CD8-positive, alpha-beta memory T cell (primary cell): ENCODE results near the gene TM9SF2. TPM values are rescaled to one million over a fixed set of nuclear protein-coding genes. Genes with fewer than 3 reads are reported as not detected.
A peak's percentile ranks its signal among the peaks of the same experiment; 100 is the strongest.

Source experiments
- CTCF ChIA-PET: fragments of 350-600 bp; sonication (Branson Sonifier 250); formaldehyde crosslinking; loops from one replicate; lab custom pipeline; 2021; ENCODE audit warnings: antibody characterized with exemption; lab: Charles Lee
- POLR2A ChIA-PET: fragments of 350-600 bp; sonication (Branson Sonifier 250); formaldehyde crosslinking; loops from one replicate; lab custom pipeline; 2021; ENCODE audit warnings: antibody characterized with exemption; lab: Charles Lee
- DNase-seq, 5 donors: peaks; one replicate each; pipeline versions ENCODE4 v3.0.0 to v3.0.0-alpha.2; 2020 to 2022; ENCODE audit warnings: mixed read lengths in 1 of 5
- H3K27ac ChIP-seq: one replicate; pipeline ENCODE4 v1.7.0; 2013; ENCODE audit warnings: low read depth, mild to moderate bottlenecking, low read length, moderate library complexity
- H3K27me3 ChIP-seq: 2 replicates; pipeline ENCODE4 v1.7.0; 2013; ENCODE audit warnings: low read length, mild to moderate bottlenecking; ENCODE audit not compliant: insufficient read depth, poor library complexity, severe bottlenecking
- H3K36me3 ChIP-seq: 2 replicates; pipeline ENCODE4 v1.7.0; 2013; ENCODE audit warnings: mild to moderate bottlenecking, low read length, moderate library complexity; ENCODE audit not compliant: insufficient read depth
- H3K4me1 ChIP-seq: 2 replicates; pipeline ENCODE4 v1.7.0; 2013; ENCODE audit warnings: mild to moderate bottlenecking, low read length, moderate library complexity; ENCODE audit not compliant: insufficient read depth
- H3K4me3 ChIP-seq: 2 replicates; pipeline ENCODE4 v1.7.0; 2013; ENCODE audit warnings: mild to moderate bottlenecking, low read length
- H3K9me3 ChIP-seq: 2 replicates; pipeline ENCODE4 v1.7.0; 2013; ENCODE audit warnings: mild to moderate bottlenecking, low read length
- H3K27ac Mint-ChIP-seq, 8 donors: one replicate each; pipeline ENCODE4 v1.8.0; 2020 to 2021; ENCODE audit warnings: mixed read lengths in 8 of 8, mild to moderate bottlenecking in 6 of 8, inconsistent platforms in 3 of 8, moderate library complexity in 3 of 8
- H3K27me3 Mint-ChIP-seq, 2 donors: one replicate each; pipeline ENCODE4 v1.8.0; 2020 to 2021; ENCODE audit warnings: mixed read lengths in 2 of 2, mild to moderate bottlenecking in 1 of 2, moderate library complexity in 1 of 2
- H3K36me3 Mint-ChIP-seq, 3 donors: one replicate each; pipeline ENCODE4 v1.8.0; 2020 to 2021; ENCODE audit warnings: mixed read lengths in 3 of 3, inconsistent platforms in 1 of 3, mild to moderate bottlenecking in 1 of 3
- H3K4me1 Mint-ChIP-seq, 3 donors: one replicate each; pipeline ENCODE4 v1.8.0; 2020 to 2021; ENCODE audit warnings: mixed read lengths in 3 of 3, inconsistent platforms in 1 of 3, mild to moderate bottlenecking in 1 of 3
- H3K4me3 Mint-ChIP-seq, 7 donors: one replicate each; pipeline ENCODE4 v1.8.0; 2020 to 2021; ENCODE audit warnings: mixed read lengths in 7 of 7, mild to moderate bottlenecking in 6 of 7, moderate library complexity in 4 of 7, inconsistent platforms in 2 of 7
- H3K9me3 Mint-ChIP-seq, 5 donors: one replicate each; pipeline ENCODE4 v1.8.0; 2020 to 2022; ENCODE audit warnings: mixed read lengths in 5 of 5, mild to moderate bottlenecking in 3 of 5, moderate library complexity in 2 of 5, inconsistent platforms in 1 of 5
- polyA plus RNA-seq: library from polyadenylated mRNA; unstranded; fragments of 300-500 nt; fragmentation: Illumina TruSeq; gene quantifications from one replicate; pipeline ENCODE4 v1.2.3, GENCODE V29; 2021
- total RNA-seq, 2 experiments: library from RNA; stranded (reverse); gene quantifications; one replicate each; pipeline ENCODE4 v1.2.3, GENCODE V29; 2021

The TM9SF2 gene
- total and polyA plus RNA-seq, 3 experiments from 2014 or later: 81.3 to 96.0 (median 88.0) TPM

GRCh38 chr13:99507054-99507453, 5.8 kb downstream of the TM9SF2 start:
- no peak overlapping the region for H3K27ac ChIP-seq
- H3K9me3 Mint-ChIP-seq: peaks cover 0 to 3% (median 0%) of the 10 kb centered on the region in 5 donors

GRCh38 chr13:99507551-99507950, 6.3 kb downstream of the TM9SF2 start:
- Mint-ChIP-seq H3K27ac (peak overlapping the region in 4 of 8 donors; percentile 5 to 23 (median 10)), H3K4me3 (peak overlapping the region in 1 of 7 donors; percentile 6), H3K9me3 (peaks cover 0 to 3% (median 0%) of the 10 kb centered on the region in 5 donors), H3K27me3 (no peaks in the 10 kb centered on the region), H3K36me3 (peaks cover 12 to 45% (median 28%) of the 10 kb centered on the region in 3 donors), H3K4me1 (peaks cover 72 to 93% (median 89%) of the 10 kb centered on the region in 3 donors)
- H3K27me3 ChIP-seq: no peaks in the 10 kb centered on the region
- H3K4me1 ChIP-seq: peaks cover 60% of the 10 kb centered on the region
- ChIA-PET POLR2A (no interaction called here), CTCF (interaction anchor here (0.6 to 3.6 kb wide), 5 partner anchors 10 to 238 kb away, joined by 3 to 10 read pairs (median 5); no protein-coding TSS in a partner anchor)
- H3K27ac ChIP-seq: no peak overlapping the region
- H3K9me3 ChIP-seq: no peaks in the 10 kb centered on the region
- H3K4me3 ChIP-seq: no peak overlapping the region
- no peak for DNase-seq
- H3K36me3 ChIP-seq: peaks cover 15% of the 10 kb centered on the region

More at GRCh38 chr13:99507054-99507453, 5.8 kb downstream of the TM9SF2 start:
- H3K9me3 ChIP-seq: no peaks in the 10 kb centered on the region
- peak overlapping the region in 3 of 8 donors; percentile 11 to 40 (median 31) for H3K27ac Mint-ChIP-seq
- H3K27me3 Mint-ChIP-seq: no peaks in the 10 kb centered on the region
- ChIA-PET CTCF (interaction anchor here (0.9 to 3.6 kb wide), 4 partner anchors 10 to 237 kb away, joined by 3 to 10 read pairs (median 5); no protein-coding TSS in a partner anchor), POLR2A (interaction anchor here (1.0 kb wide), 1 partner anchor 11 kb away, joined by 3 read pairs; no protein-coding TSS in a partner anchor)
- peaks cover 15% of the 10 kb centered on the region for H3K36me3 ChIP-seq
- no peaks in the 10 kb centered on the region for H3K27me3 ChIP-seq
- peaks cover 12 to 47% (median 26%) of the 10 kb centered on the region in 3 donors for H3K36me3 Mint-ChIP-seq
- H3K4me1 ChIP-seq: peaks cover 65% of the 10 kb centered on the region
- H3K4me3 ChIP-seq: no peak overlapping the region
- DNase-seq: no peak
- peaks cover 72 to 93% (median 89%) of the 10 kb centered on the region in 3 donors for H3K4me1 Mint-ChIP-seq
- peak overlapping the region in 1 of 7 donors; percentile 35 for H3K4me3 Mint-ChIP-seq

GRCh38 chr13:99507986-99508385, 6.7 kb downstream of the TM9SF2 start:
- Histone ChIP-seq H3K9me3 (no peaks in the 10 kb centered on the region), H3K27ac (no peak overlapping the region), H3K4me1 (peaks cover 60% of the 10 kb centered on the region), H3K27me3 (no peaks in the 10 kb centered on the region), H3K36me3 (peaks cover 15% of the 10 kb centered on the region), H3K4me3 (no peak overlapping the region)
- CTCF ChIA-PET: interaction anchor here (0.6 to 3.6 kb wide), 2 partner anchors 48 to 68 kb away, joined by 3 to 10 read pairs; no protein-coding TSS in a partner anchor
- Mint-ChIP-seq H3K27ac (peak overlapping the region in 5 of 8 donors; percentile 5 to 23 (median 13)), H3K4me1 (peaks cover 74 to 93% (median 89%) of the 10 kb centered on the region in 3 donors), H3K36me3 (peaks cover 12 to 46% (median 28%) of the 10 kb centered on the region in 3 donors), H3K9me3 (peaks cover 0 to 3% (median 0%) of the 10 kb centered on the region in 5 donors), H3K27me3 (no peaks in the 10 kb centered on the region), H3K4me3 (peak overlapping the region in 1 of 7 donors; percentile 6)
- POLR2A ChIA-PET: no interaction called here
- no peak for DNase-seq

GRCh38 chr13:99509479-99509878, 8.2 kb downstream of the TM9SF2 start:
- peaks cover 12 to 48% (median 26%) of the 10 kb centered on the region in 3 donors for H3K36me3 Mint-ChIP-seq

GRCh38 chr13:99514801-99515200, 13.5 kb downstream of the TM9SF2 start:
- H3K27me3 ChIP-seq: no peaks in the 10 kb centered on the region
- no peak for DNase-seq
- Mint-ChIP-seq H3K27me3 (no peaks in the 10 kb centered on the region), H3K27ac (peak overlapping the region in 3 of 8 donors; percentile 6 to 30 (median 20)), H3K4me1 (peaks cover 65 to 70% (median 70%) of the 10 kb centered on the region in 3 donors), H3K36me3 (peaks cover 6 to 40% (median 15%) of the 10 kb centered on the region in 3 donors), H3K4me3 (peak overlapping the region in 1 of 7 donors; percentile 37), H3K9me3 (peaks cover 0 to under 1% (median 0%) of the 10 kb centered on the region in 5 donors)
- H3K36me3 ChIP-seq: peaks cover 5% of the 10 kb centered on the region
- H3K4me3 ChIP-seq: no peak overlapping the region
- no peaks in the 10 kb centered on the region for H3K9me3 ChIP-seq
- no peak overlapping the region for H3K27ac ChIP-seq
- peaks cover 22% of the 10 kb centered on the region for H3K4me1 ChIP-seq
- ChIA-PET CTCF (no interaction called here), POLR2A (no interaction called here)

More at GRCh38 chr13:99509479-99509878, 8.2 kb downstream of the TM9SF2 start:
- Mint-ChIP-seq H3K4me3 (no peak overlapping the region), H3K9me3 (peaks cover 0 to 3% (median 0%) of the 10 kb centered on the region in 5 donors), H3K27ac (no peak overlapping the region), H3K4me1 (peaks cover 74 to 93% (median 89%) of the 10 kb centered on the region in 3 donors), H3K27me3 (no peaks in the 10 kb centered on the region)
- Histone ChIP-seq H3K27me3 (no peaks in the 10 kb centered on the region), H3K4me1 (peaks cover 51% of the 10 kb centered on the region), H3K27ac (no peak overlapping the region), H3K4me3 (no peak overlapping the region), H3K9me3 (no peaks in the 10 kb centered on the region), H3K36me3 (peaks cover 15% of the 10 kb centered on the region)
- ChIA-PET CTCF (interaction anchor here (1.4 kb wide), 1 partner anchor 333 kb away, joined by 4 read pairs; no protein-coding TSS in a partner anchor), POLR2A (interaction anchor here (0.7 kb wide), 1 partner anchor 16 kb away, joined by 3 read pairs; no protein-coding TSS in a partner anchor)
- DNase-seq: no peak

GRCh38 chr13:99516153-99516929, 15.1 kb downstream of the TM9SF2 start:
- H3K27me3 ChIP-seq: no peaks in the 10 kb centered on the region
- ChIA-PET CTCF (interaction anchor here (1.1 to 2.1 kb wide), 3 partner anchors 10 to 15 kb away, joined by 3 to 5 read pairs (median 4); partner anchors contain the start of gene TM9SF2), POLR2A (interaction anchor here (0.6 kb wide), 1 partner anchor 301 kb away, joined by 4 read pairs; no protein-coding TSS in a partner anchor)
- H3K4me3 ChIP-seq: no peak overlapping the region
- peaks cover 15% of the 10 kb centered on the region for H3K36me3 ChIP-seq
- DNase-seq: no peak
- Mint-ChIP-seq H3K27ac (peak overlapping the region in 3 of 8 donors; percentile 21 to 47 (median 22)), H3K4me1 (peaks cover 50 to 57% (median 54%) of the 10 kb centered on the region in 3 donors), H3K4me3 (no peak overlapping the region), H3K9me3 (no peaks in the 10 kb centered on the region), H3K36me3 (peaks cover 0 to 40% (median 7%) of the 10 kb centered on the region in 3 donors), H3K27me3 (no peaks in the 10 kb centered on the region)
- no peak overlapping the region for H3K27ac ChIP-seq
- no peaks in the 10 kb centered on the region for H3K9me3 ChIP-seq
- peaks cover 9% of the 10 kb centered on the region for H3K4me1 ChIP-seq

GRCh38 chr13:99517577-99517976, 16.3 kb downstream of the TM9SF2 start:
- POLR2A ChIA-PET: no interaction called here
- CTCF ChIA-PET: interaction anchor here (1.3 to 2.1 kb wide), 4 partner anchors 11 to 139 kb away, joined by 4 to 6 read pairs (median 4); partner anchors contain the start of gene TM9SF2
- H3K27me3 ChIP-seq: no peaks in the 10 kb centered on the region
- H3K27ac ChIP-seq: no peak overlapping the region
- peaks cover 0 to 51% (median 8%) of the 10 kb centered on the region in 3 donors for H3K36me3 Mint-ChIP-seq
- H3K27me3 Mint-ChIP-seq: no peaks in the 10 kb centered on the region
- no peaks in the 10 kb centered on the region for H3K9me3 Mint-ChIP-seq
- no peak overlapping the region for H3K4me3 Mint-ChIP-seq
- peaks cover 27% of the 10 kb centered on the region for H3K36me3 ChIP-seq
- H3K27ac Mint-ChIP-seq: no peak overlapping the region
- no peak for DNase-seq
- no peak overlapping the region for H3K4me3 ChIP-seq
- H3K4me1 Mint-ChIP-seq: peaks cover 39 to 45% (median 42%) of the 10 kb centered on the region in 3 donors
- peaks cover 9% of the 10 kb centered on the region for H3K4me1 ChIP-seq
- H3K9me3 ChIP-seq: no peaks in the 10 kb centered on the region
